GM23248 (cell line): ENCODE results near the gene HECTD4. TPM values are rescaled to one million over a fixed set of nuclear protein-coding genes. Genes with fewer than 3 reads are reported as not detected.

Experiments used
- DNase-seq: peaks from one replicate; pipeline ENCODE4 v3.0.0-alpha.2; 2015
- H2AFZ ChIP-seq: fragments of 200-600 bp; sonication (generic); 2 replicates; pipeline ENCODE4 v1.6.1; 2016; ENCODE audit warnings: antibody characterized with exemption
- H3F3A ChIP-seq: fragments of 200-600 bp; sonication (generic); 2 replicates; pipeline ENCODE4 v1.6.1; 2016; ENCODE audit warnings: mild to moderate bottlenecking, antibody characterized with exemption, mixed run types; ENCODE audit not compliant: insufficient read depth
- H3K27ac ChIP-seq: fragments of 200-600 bp; sonication (generic); 2 replicates; pipeline ENCODE4 v1.5.1; 2016; ENCODE audit warnings: mild to moderate bottlenecking
- H3K27me3 ChIP-seq: fragments of 200-600 bp; sonication (generic); replicated peaks from 2 replicates; pipeline ENCODE4 v1.6.1; 2016; ENCODE audit warnings: mild to moderate bottlenecking; ENCODE audit not compliant: insufficient read depth
- H3K36me3 ChIP-seq: fragments of 200-600 bp; sonication (generic); 2 replicates; pipeline ENCODE4 v1.6.1; 2016; ENCODE audit warnings: low read depth, mild to moderate bottlenecking
- H3K4me1 ChIP-seq: fragments of 200-600 bp; sonication (generic); 2 replicates; pipeline ENCODE4 v1.6.1; 2016; ENCODE audit warnings: mild to moderate bottlenecking; ENCODE audit not compliant: insufficient read depth
- H3K4me2 ChIP-seq: fragments of 200-600 bp; sonication (generic); one replicate; pipeline ENCODE4 v1.6.1; 2016; ENCODE audit warnings: mild to moderate bottlenecking; ENCODE audit not compliant: unreplicated experiment
- H3K4me3 ChIP-seq: fragments of 200-600 bp; sonication (generic); 2 replicates; pipeline ENCODE4 v1.5.1; 2016; ENCODE audit warnings: mild to moderate bottlenecking
- H3K79me2 ChIP-seq: fragments of 200-600 bp; sonication (generic); 2 replicates; pipeline ENCODE4 v1.6.1; 2016; ENCODE audit warnings: mild to moderate bottlenecking; ENCODE audit not compliant: insufficient read depth
- H3K9ac ChIP-seq: fragments of 200-600 bp; sonication (generic); 2 replicates; pipeline ENCODE4 v1.6.1; 2016; ENCODE audit warnings: mild to moderate bottlenecking
- H3K9me2 ChIP-seq: fragments of 200-600 bp; sonication (generic); 2 replicates; pipeline ENCODE4 v1.6.1; 2016; ENCODE audit warnings: mixed run types, mild to moderate bottlenecking, moderate library complexity; ENCODE audit not compliant: insufficient read depth
- H3K9me3 ChIP-seq: fragments of 200-600 bp; sonication (generic); one replicate; pipeline ENCODE4 v1.6.1; 2017; ENCODE audit warnings: low read depth
- H4K20me1 ChIP-seq: fragments of 200-600 bp; sonication (generic); 2 replicates; pipeline ENCODE4 v1.6.0; 2016; ENCODE audit not compliant: insufficient read depth
- EZH2 ChIP-seq: fragments of 200-600 bp; sonication (generic); IDR thresholded peaks from 2 replicates; pipeline ENCODE4 v1.6.1; 2018; ENCODE audit warnings: antibody characterized with exemption, mild to moderate bottlenecking; ENCODE audit not compliant: insufficient read depth, poor library complexity, severe bottlenecking
- EZH2phosphoT487 ChIP-seq: fragments of 200-600 bp; sonication (generic); IDR thresholded peaks from 2 replicates; pipeline ENCODE4 v1.6.1; 2018; ENCODE audit warnings: antibody characterized with exemption, moderate library complexity, mild to moderate bottlenecking, low read depth; ENCODE audit not compliant: insufficient read depth
- WGBS, 2 experiments: methylation state at CpG; one replicate each; pipeline ENCODE4 v1.1.6; 2015 to 2017; ENCODE audit warnings: low lambda C conversion rate in 2 of 2, low coverage in 1 of 2; ENCODE audit errors: missing lambda C conversion rate in 2 of 2; 5-methylcytosine and 5-hydroxymethylcytosine counted together
- in situ Hi-C: fragments of 300-500 bp; cut with MboI; formaldehyde crosslinking; loops from 2 replicates; pipeline ENCODE4 v1.15.0; 2020
- polyA plus RNA-seq: library from polyadenylated mRNA; unstranded; fragments of >200 nt; fragmentation: Nextera tagmentation; extraction: Ambion mirVana; gene quantifications from 2 replicates; pipeline ENCODE4 v1.2.1, GENCODE V29; 2016
- total RNA-seq: library from RNA; depleted of rRNA; stranded (reverse); fragments of >200 nt; shearing (Covaris generic); gene quantifications from 2 replicates; pipeline ENCODE4 v1.2.3, GENCODE V29; 2014

HECTD4 gene
- total and polyA plus RNA-seq, 2 experiments from 2014 or later = 7.5 to 8.9 TPM

- H4K20me1 ChIP-seq = no peaks in the 10 kb centered on the region
- H3K4me2 ChIP-seq = no peak overlapping the region
- no peaks in the 10 kb centered on the region for H3F3A ChIP-seq
- no peak overlapping the region for H3K9ac ChIP-seq
- in situ Hi-C loops = no loop called here
- H3K4me3 ChIP-seq = no peak overlapping the region
- no peaks in the 10 kb centered on the region for H3K9me3 ChIP-seq
- H3K79me2 ChIP-seq = no peaks in the 10 kb centered on the region
- H3K27ac ChIP-seq = no peak overlapping the region
- no peaks in the 10 kb centered on the region for H3K27me3 ChIP-seq
- peaks cover 5% of the 10 kb centered on the region; the same call in 1 of the 2 replicates for H3K36me3 ChIP-seq
- DNase-seq = no peak
- no peak overlapping the region for H2AFZ ChIP-seq
- no peaks in the 10 kb centered on the region for H3K9me2 ChIP-seq
- TF ChIP-seq EZH2 = no peak
- TF ChIP-seq EZH2phosphoT487 = no peak
- H3K4me1 ChIP-seq = no peaks in the 10 kb centered on the region
Observed at GRCh38 chr12:112297188-112297587, 85.0 kb downstream of the HECTD4 start.

- DNase-seq = no peak
- no peaks in the 10 kb centered on the region; the same call in 1 of the 2 replicates for H3K36me3 ChIP-seq
- H3F3A ChIP-seq = no peaks in the 10 kb centered on the region
- H3K9me2 ChIP-seq = no peaks in the 10 kb centered on the region
- no peak overlapping the region for H2AFZ ChIP-seq
- H3K9me3 ChIP-seq = no peaks in the 10 kb centered on the region
- WGBS, 2 experiments = 89 to 97% methylated on average over 3 of the region's 3 CpGs
- no peaks in the 10 kb centered on the region for H3K4me1 ChIP-seq
- no peak overlapping the region for H3K4me2 ChIP-seq
- H4K20me1 ChIP-seq = no peaks in the 10 kb centered on the region
- no peak overlapping the region for H3K9ac ChIP-seq
- no peak overlapping the region for H3K27ac ChIP-seq
- peaks cover 4% of the 10 kb centered on the region; the same call in 1 of the 2 replicates for H3K79me2 ChIP-seq
- in situ Hi-C loops = no loop called here
- no peaks in the 10 kb centered on the region for H3K27me3 ChIP-seq
- TF ChIP-seq EZH2phosphoT487 (no peak), EZH2 (no peak)
- no peak overlapping the region for H3K4me3 ChIP-seq
Observed at GRCh38 chr12:112296183-112296582, 86.0 kb downstream of the HECTD4 start.

GRCh38 chr12:112294793-112295192, 87.4 kb downstream of the HECTD4 start:
- no peak overlapping the region for H3K4me2 ChIP-seq
- in situ Hi-C loops = no loop called here

GRCh38 chr12:112288638-112289037, 93.6 kb downstream of the HECTD4 start:
- in situ Hi-C loops = no loop called here
- TF ChIP-seq EZH2 (no peak), EZH2phosphoT487 (no peak)
- no peak overlapping the region for H3K4me2 ChIP-seq
- H3F3A ChIP-seq = no peaks in the 10 kb centered on the region
- no peaks in the 10 kb centered on the region for H3K4me1 ChIP-seq
- 88 to 89% methylated on average over 1 of the region's 1 CpG for WGBS, 2 experiments
- no peak overlapping the region for H3K9ac ChIP-seq
- no peaks in the 10 kb centered on the region for H3K9me2 ChIP-seq
- H3K27ac ChIP-seq = no peak overlapping the region
- no peaks in the 10 kb centered on the region for H3K9me3 ChIP-seq
- H2AFZ ChIP-seq = no peak overlapping the region
- no peak overlapping the region for H3K4me3 ChIP-seq
- no peaks in the 10 kb centered on the region for H3K27me3 ChIP-seq
- peaks cover 4% of the 10 kb centered on the region; the same call in 1 of the 2 replicates for H3K79me2 ChIP-seq
- no peak for DNase-seq
- no peaks in the 10 kb centered on the region for H4K20me1 ChIP-seq
- no peaks in the 10 kb centered on the region; the same call in 1 of the 2 replicates for H3K36me3 ChIP-seq

More at GRCh38 chr12:112294793-112295192, 87.4 kb downstream of the HECTD4 start:
- Histone ChIP-seq H3K27ac (no peak overlapping the region), H2AFZ (no peak overlapping the region), H3K4me1 (no peaks in the 10 kb centered on the region), H3K4me3 (no peak overlapping the region), H3K36me3 (no peaks in the 10 kb centered on the region; the same call in 1 of the 2 replicates), H3K9ac (no peak overlapping the region), H3F3A (no peaks in the 10 kb centered on the region), H4K20me1 (no peaks in the 10 kb centered on the region), H3K27me3 (no peaks in the 10 kb centered on the region), H3K79me2 (peaks cover 4% of the 10 kb centered on the region; the same call in 1 of the 2 replicates), H3K9me2 (no peaks in the 10 kb centered on the region), H3K9me3 (no peaks in the 10 kb centered on the region)
- 79 to 84% methylated on average over 9 of the region's 9 CpGs for WGBS, 2 experiments
- no peak for TF ChIP-seq EZH2phosphoT487
- TF ChIP-seq EZH2 = no peak
- DNase-seq = peak; percentile 18

- in situ Hi-C loops = no loop called here
Observed at GRCh38 chr12:112285600-112286401, 96.4 kb downstream of the HECTD4 start.

More at GRCh38 chr12:112285600-112286401, 96.4 kb downstream of the HECTD4 start:
- H3K27ac ChIP-seq = no peak overlapping the region
- no peaks in the 10 kb centered on the region for H3K27me3 ChIP-seq
- H3K9me3 ChIP-seq = no peaks in the 10 kb centered on the region
- H3K4me3 ChIP-seq = no peak overlapping the region
- H4K20me1 ChIP-seq = no peaks in the 10 kb centered on the region
- H3K9ac ChIP-seq = no peak overlapping the region
- WGBS, 2 experiments = 96 to 98% methylated on average over 5 of the region's 5 CpGs
- H2AFZ ChIP-seq = no peak overlapping the region
- no peaks in the 10 kb centered on the region for H3K9me2 ChIP-seq
- DNase-seq = no peak
- H3F3A ChIP-seq = no peaks in the 10 kb centered on the region
- H3K36me3 ChIP-seq = peaks cover 3% of the 10 kb centered on the region; the same call in 1 of the 2 replicates
- no peaks in the 10 kb centered on the region for H3K79me2 ChIP-seq
- no peak overlapping the region for H3K4me2 ChIP-seq
- H3K4me1 ChIP-seq = no peaks in the 10 kb centered on the region
- TF ChIP-seq EZH2phosphoT487 (no peak), EZH2 (no peak)
